IMR-90 (cell line): ENCODE results near the gene CSF2RB. TPM values are rescaled to one million over a fixed set of nuclear protein-coding genes. Genes with fewer than 3 reads are reported as not detected.

Experiments
- ATAC-seq: fragments of 200-7000 bp; cut with Tn5 transposase; 2 replicates; pipeline ENCODE4 v1.9.1; 2020; ENCODE audit warnings: low read depth, mild to moderate bottlenecking, moderate library complexity
- BruUV-seq: library from RNA; stranded (reverse); fragments of 400-500 nt; replicated peaks from 2 replicates; lab custom pipeline; 2021; lab: Mats Ljungman, UMichigan
- CTCF ChIA-PET: fragments of 300-600 bp; formaldehyde crosslinking; extraction: SDS; loops from one replicate; lab custom pipeline; 2021; ENCODE audit warnings: antibody characterized with exemption; lab: Yijun Ruan, JAX
- POLR2A ChIA-PET: fragments of 300-600 bp; sonication (Branson Sonifier 250); formaldehyde crosslinking; loops from one replicate; lab custom pipeline; 2022; ENCODE audit warnings: antibody characterized with exemption; ENCODE audit not compliant: unreplicated experiment; lab: Charles Lee
- DNase-seq: peaks from one replicate; pipeline ENCODE4 v3.0.0; 2013
- H2AFZ ChIP-seq: replicated peaks from 2 replicates; pipeline ENCODE3; 2013; ENCODE audit warnings: low read length, mild to moderate bottlenecking; ENCODE audit not compliant: poor library complexity
- H2AK5ac ChIP-seq: 2 replicates; pipeline ENCODE4 v1.6.1; 2013; ENCODE audit warnings: low read depth, low read length, inconsistent platforms
- H2AK9ac ChIP-seq: replicated peaks from 2 replicates; pipeline ENCODE3; 2013; ENCODE audit warnings: mild to moderate bottlenecking, low read depth, low read length, moderate library complexity; ENCODE audit not compliant: poor library complexity
- H2BK120ac ChIP-seq: 2 replicates; pipeline ENCODE4 v1.6.1; 2013; ENCODE audit warnings: low read depth, low read length, inconsistent platforms
- H2BK15ac ChIP-seq: 3 replicates; pipeline ENCODE4 v1.6.1; 2013; ENCODE audit warnings: low read depth, low read length, inconsistent platforms
- H2BK20ac ChIP-seq: 2 replicates; pipeline ENCODE4 v1.6.1; 2013; ENCODE audit warnings: low read depth, mild to moderate bottlenecking, inconsistent platforms, low read length, moderate library complexity
- H2BK5ac ChIP-seq: 2 replicates; pipeline ENCODE4 v1.6.1; 2013; ENCODE audit warnings: mild to moderate bottlenecking, low read depth, low read length, inconsistent platforms; ENCODE audit not compliant: poor library complexity, severe bottlenecking
- H3K14ac ChIP-seq: replicated peaks from 2 replicates; pipeline ENCODE4 v1.6.1; 2013; ENCODE audit warnings: low read depth, low read length, inconsistent platforms
- H3K18ac ChIP-seq: 2 replicates; pipeline ENCODE4 v1.6.1; 2013; ENCODE audit warnings: low read depth, low read length, control low read depth
- H3K23ac ChIP-seq: 2 replicates; pipeline ENCODE4 v1.6.1; 2013; ENCODE audit warnings: low read depth, low read length, inconsistent platforms
- H3K27ac ChIP-seq: 2 replicates; pipeline ENCODE4 v1.5.1; 2013; ENCODE audit warnings: mild to moderate bottlenecking, control low read depth, low read length; ENCODE audit not compliant: insufficient read depth
- H3K27me3 ChIP-seq: 2 replicates; pipeline ENCODE4 v1.6.1; 2013; ENCODE audit warnings: low read length; ENCODE audit not compliant: control insufficient read depth, insufficient read depth
- H3K36me3 ChIP-seq: 2 replicates; pipeline ENCODE4 v1.6.1; 2013; ENCODE audit warnings: low read length, mixed read lengths; ENCODE audit not compliant: control insufficient read depth, insufficient read depth
- H3K4ac ChIP-seq: 2 replicates; pipeline ENCODE4 v1.6.1; 2013; ENCODE audit warnings: low read depth, low read length, inconsistent platforms
- H3K4me1 ChIP-seq: 2 replicates; pipeline ENCODE4 v1.6.1; 2013; ENCODE audit warnings: low read length, mixed read lengths; ENCODE audit not compliant: control insufficient read depth, insufficient read depth
- H3K4me2 ChIP-seq: 2 replicates; pipeline ENCODE4 v1.6.1; 2013; ENCODE audit warnings: low read depth, mild to moderate bottlenecking, control low read depth, low read length, moderate library complexity
- H3K4me3 ChIP-seq: 2 replicates; pipeline ENCODE4 v1.5.1; 2013; ENCODE audit warnings: low read depth, mild to moderate bottlenecking, control low read depth, low read length, moderate library complexity; ENCODE audit not compliant: insufficient read depth
- H3K56ac ChIP-seq: 2 replicates; pipeline ENCODE4 v1.6.1; 2013; ENCODE audit warnings: low read length, inconsistent platforms; ENCODE audit not compliant: insufficient read depth; ENCODE audit errors: extremely low read depth
- H3K79me1 ChIP-seq, 2 experiments: 2 replicates each; pipeline ENCODE4 v1.6.1; 2013; ENCODE audit warnings: low read length in 2 of 2, inconsistent platforms in 1 of 2, low read depth in 1 of 2
- H3K9ac ChIP-seq: 2 replicates; pipeline ENCODE4 v1.6.1; 2013; ENCODE audit warnings: low read depth, low read length, control low read depth
- H3K9me1 ChIP-seq: 2 replicates; pipeline ENCODE4 v1.6.1; 2013; ENCODE audit warnings: low read length, inconsistent platforms; ENCODE audit not compliant: insufficient read depth
- H3K9me3 ChIP-seq: 2 replicates; pipeline ENCODE4 v1.6.1; 2013; ENCODE audit warnings: low read length; ENCODE audit not compliant: control insufficient read depth, insufficient read depth
- H4K20me1 ChIP-seq: 2 replicates; pipeline ENCODE4 v1.6.1; 2013; ENCODE audit warnings: low read length, inconsistent platforms; ENCODE audit not compliant: insufficient read depth
- H4K5ac ChIP-seq: 2 replicates; pipeline ENCODE4 v1.6.1; 2013; ENCODE audit warnings: mild to moderate bottlenecking, low read depth, low read length, control low read depth
- H4K8ac ChIP-seq, 2 experiments: 2 replicates each; pipeline ENCODE4 v1.6.1; 2013; ENCODE audit warnings: low read depth in 2 of 2, low read length in 2 of 2, control low read depth in 1 of 2, inconsistent platforms in 1 of 2
- H4K91ac ChIP-seq: 2 replicates; pipeline ENCODE4 v1.6.1; 2013; ENCODE audit warnings: low read depth, low read length, inconsistent platforms; ENCODE audit not compliant: insufficient read depth
- CEBPB ChIP-seq: IDR thresholded peaks from 2 replicates; pipeline ENCODE4 v1.6.1; 2012; ENCODE audit warnings: low read depth, low read length, improper control_type of control experiment
- CHD1 ChIP-seq: IDR thresholded peaks from 2 replicates; pipeline ENCODE4 v1.6.1; 2012; ENCODE audit warnings: low read depth, low read length, improper control_type of control experiment
- CTCF ChIP-seq: conservative IDR thresholded peaks from 2 replicates; pipeline ENCODE4 v1.5.1; 2012; ENCODE audit warnings: mild to moderate bottlenecking, low read depth, low read length, improper control_type of control experiment
- ELK1 ChIP-seq: fragments of 150-350 bp; IDR thresholded peaks from 2 replicates; pipeline ENCODE4 v1.6.1; 2016; ENCODE audit warnings: low read depth, mild to moderate bottlenecking, low read length, moderate library complexity, borderline replicate concordance
- MAFK ChIP-seq: IDR thresholded peaks from 2 replicates; pipeline ENCODE4 v1.6.1; 2012; ENCODE audit warnings: low read depth, low read length, improper control_type of control experiment
- MAZ ChIP-seq: IDR thresholded peaks from 2 replicates; pipeline ENCODE4 v1.6.1; 2012; ENCODE audit warnings: low read depth, mild to moderate bottlenecking, low read length, improper control_type of control experiment, moderate library complexity, borderline replicate concordance
- POLR2A ChIP-seq: IDR thresholded peaks from 2 replicates; pipeline ENCODE4 v1.6.1; 2012; ENCODE audit warnings: mild to moderate bottlenecking, low read depth, low read length
- WGBS, 2 experiments: methylation state at CpG; one replicate each; pipeline versions ENCODE4 v1.1.5 to v1.1.7; 2013; ENCODE audit warnings: missing lambda C conversion rate in 2 of 2; ENCODE audit not compliant: insufficient read length in 1 of 2; ENCODE audit errors: extremely low coverage in 2 of 2; 5-methylcytosine and 5-hydroxymethylcytosine counted together
- dilution Hi-C: fragments of 300-500 bp; cut with HindIII; formaldehyde crosslinking; loops from one replicate; pipeline ENCODE4 v1.14.3; 2018; ENCODE audit warnings: low sequenced_read_pairs; ENCODE audit not compliant: unreplicated experiment
- in situ Hi-C: fragments of 300-500 bp; cut with MboI; formaldehyde crosslinking; loops from 3 replicates; pipeline ENCODE4 v1.14.3; 2019; ENCODE audit warnings: low sequenced_read_pairs, inconsistent platforms, mixed read lengths
- intact Hi-C: fragments of 100-400 bp; cut with micrococcal nuclease; formaldehyde crosslinking; loops from 2 replicates; pipeline ENCODE4 v1.10.0; 2022
- polyA plus RNA-seq, 3 experiments: library from polyadenylated mRNA; depleted of rRNA; stranded (reverse); fragments of >200 nt; gene quantifications; 2 replicates each; pipeline ENCODE4 v1.2.3, GENCODE V29; 2012; ENCODE audit warnings: low replicate concordance in 1 of 3
- total RNA-seq: library from RNA; depleted of rRNA; stranded (reverse); fragments of >200 nt; gene quantifications from 2 replicates; pipeline ENCODE4 v1.2.3, GENCODE V29; 2012

Gene CSF2RB
- total and polyA plus RNA-seq, 2 of the 4 experiments (the other 2 are of a cell fraction) = not detected

GRCh38 chr22:36940676-36941075, 27.2 kb downstream of the CSF2RB start:
- CTCF ChIA-PET = no interaction called here
- Histone ChIP-seq H4K91ac (no peak overlapping the region), H3K9me1 (no peaks in the 10 kb centered on the region), H3K56ac (no peak overlapping the region), H2BK15ac (no peak overlapping the region), H3K9me3 (no peaks in the 10 kb centered on the region), H4K20me1 (no peaks in the 10 kb centered on the region), H3K36me3 (no peaks in the 10 kb centered on the region), H3K27me3 (peaks cover 36% of the 10 kb centered on the region), H3K9ac (no peak overlapping the region), H3K79me1 (no peaks in the 10 kb centered on the region), H2BK20ac (no peak overlapping the region), H3K4ac (no peak overlapping the region), H3K27ac (no peak overlapping the region), H3K4me3 (no peak overlapping the region), H2BK120ac (no peak overlapping the region), H2AFZ (no peak overlapping the region), H3K18ac (no peak overlapping the region), H2BK5ac (no peak overlapping the region), H3K4me1 (no peaks in the 10 kb centered on the region), H3K4me2 (no peak overlapping the region), H2AK9ac (no peak overlapping the region), H3K14ac (no peak overlapping the region), H2AK5ac (no peak overlapping the region), H4K5ac (no peak overlapping the region), H4K8ac (no peak overlapping the region), H3K23ac (no peak overlapping the region)
- WGBS, 2 experiments = 38% methylated on average over 4 of the region's 5 CpGs; no CpG with 5 or more reads in 1 of the 2 experiments
- intact Hi-C loops (no loop called here), dilution Hi-C loops (no loop called here), in situ Hi-C loops (no loop called here)
- TF ChIP-seq MAFK (no peak), CHD1 (no peak), ELK1 (no peak), MAZ (no peak), CTCF (no peak), CEBPB (no peak), POLR2A (no peak)
- DNase-seq (no peak), ATAC-seq (no peak)
- no TSS peak for BruUV-seq
- POLR2A ChIA-PET = no interaction called here
